HG02763 (cell line): Measurements from ENCODE around the gene INS.
"Not testable (repeated sequence)": the region's sequence is repeated elsewhere in the genome, so short reads cannot be mapped to it uniquely, and the experiment has no call there.

Source experiments
- ATAC-seq: cut with Tn5 transposase; IDR thresholded peaks from one replicate; pipeline ENCODE4 v1.9.1; 2021; ENCODE audit warnings: mild to moderate bottlenecking, moderate library complexity; ENCODE audit not compliant: unreplicated experiment

The INS gene

DNA sequence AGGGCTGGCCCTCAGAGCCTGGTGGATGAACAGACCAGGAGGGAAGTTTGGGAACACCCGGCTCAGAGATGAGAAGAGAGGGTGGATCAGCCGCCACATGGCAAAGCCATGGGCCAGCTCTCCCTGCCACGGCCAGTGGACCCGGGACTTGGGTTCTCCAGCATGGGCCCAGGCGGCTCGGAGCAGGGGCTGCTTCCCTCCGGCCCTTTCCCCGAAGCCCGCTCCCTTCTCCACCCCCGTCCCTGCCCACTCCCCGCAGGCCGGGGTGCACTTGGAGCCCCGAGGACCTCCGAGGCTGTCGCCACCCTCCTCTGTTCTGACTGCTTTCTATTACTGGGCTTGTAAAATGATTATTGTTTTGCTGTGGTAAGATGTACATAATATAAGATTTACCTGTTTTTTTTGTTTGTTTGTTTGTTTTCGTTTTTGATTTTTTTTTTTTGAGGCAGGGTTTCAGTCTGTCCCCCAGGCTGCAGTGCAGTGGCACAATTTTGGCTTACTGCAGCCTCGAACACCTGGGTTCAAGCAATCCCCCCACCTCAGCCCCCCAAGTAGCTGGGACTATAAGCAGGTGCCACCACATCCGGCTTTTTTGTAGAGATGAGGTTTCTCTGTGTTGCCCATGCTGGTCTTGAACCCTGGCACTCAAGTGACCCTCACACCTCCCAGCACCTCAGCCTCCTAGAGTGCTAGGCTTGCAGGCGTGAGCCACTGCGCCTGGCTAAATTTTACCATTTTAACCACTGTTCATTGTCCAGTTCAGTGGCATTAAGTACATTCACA lies 21.9 kb upstream of the INS start:
- ATAC-seq = no peak

GRCh38 chr11:2182075-2182474 lies 21.1 kb upstream of the INS start:
- no peak for ATAC-seq

DNA sequence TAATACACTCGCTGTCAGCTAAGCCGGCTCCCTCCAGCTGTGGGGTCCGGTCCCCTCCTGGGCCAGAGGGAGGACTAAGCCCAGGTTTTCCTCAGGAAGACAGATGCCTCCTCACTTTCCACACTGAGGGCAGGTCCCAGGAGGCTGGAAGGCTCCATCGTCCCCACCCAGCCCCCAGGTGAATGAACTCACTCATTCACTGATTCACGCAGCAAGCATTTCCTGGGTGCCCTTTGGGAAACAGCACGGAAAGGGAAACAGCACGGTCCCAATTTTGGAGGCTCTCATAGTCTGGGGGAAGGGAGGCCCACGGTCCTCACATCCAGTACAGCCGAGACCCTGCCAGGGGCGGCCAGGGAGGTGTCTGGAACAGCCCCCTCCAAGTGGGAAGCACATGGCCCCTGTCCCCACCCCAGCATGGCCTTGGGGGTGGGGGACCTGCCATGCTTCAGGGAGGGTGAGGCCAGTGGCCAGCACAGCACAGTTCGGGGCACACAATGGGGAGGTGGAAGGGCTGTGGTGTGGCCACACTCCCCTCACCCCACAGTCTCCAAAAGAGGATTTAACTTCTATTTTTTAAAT lies 19.9 kb upstream of the INS start:
- ATAC-seq = no peak

- ATAC-seq = no peak
Measured at GRCh38 chr11:2180347-2180746, 19.3 kb upstream of the INS start.

DNA sequence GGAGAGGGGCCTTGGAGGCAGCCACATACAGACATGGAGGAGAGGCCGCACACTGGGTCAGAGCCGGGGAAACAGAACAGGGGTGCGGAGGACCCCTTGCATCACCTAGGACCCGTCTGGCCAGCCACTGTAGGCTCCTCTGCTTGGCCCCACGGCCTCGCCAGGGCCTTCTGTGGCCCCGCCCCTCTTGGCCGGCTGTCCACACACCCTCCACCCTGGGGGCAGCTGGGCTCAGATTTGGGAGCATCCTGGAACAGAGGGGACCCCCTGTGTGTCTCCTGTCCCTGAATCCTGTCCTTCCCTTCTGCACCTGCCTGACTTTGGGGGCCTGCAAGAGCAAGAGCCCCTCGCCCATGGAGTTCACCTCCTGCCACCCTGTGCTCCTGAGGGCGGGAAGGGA lies 18.5 kb upstream of the INS start:
- no peak for ATAC-seq

GRCh38 chr11:2178906-2179494 lies 18.0 kb upstream of the INS start:
- ATAC-seq = no peak

- ATAC-seq = not testable (repeated sequence)
Measured at GRCh38 chr11:2178055-2178773, 17.2 kb upstream of the INS start.

GRCh38 chr11:2177076-2177475 lies 16.1 kb upstream of the INS start:
- ATAC-seq = no peak

GRCh38 chr11:2176389-2176900 lies 15.4 kb upstream of the INS start:
- no peak for ATAC-seq

DNA sequence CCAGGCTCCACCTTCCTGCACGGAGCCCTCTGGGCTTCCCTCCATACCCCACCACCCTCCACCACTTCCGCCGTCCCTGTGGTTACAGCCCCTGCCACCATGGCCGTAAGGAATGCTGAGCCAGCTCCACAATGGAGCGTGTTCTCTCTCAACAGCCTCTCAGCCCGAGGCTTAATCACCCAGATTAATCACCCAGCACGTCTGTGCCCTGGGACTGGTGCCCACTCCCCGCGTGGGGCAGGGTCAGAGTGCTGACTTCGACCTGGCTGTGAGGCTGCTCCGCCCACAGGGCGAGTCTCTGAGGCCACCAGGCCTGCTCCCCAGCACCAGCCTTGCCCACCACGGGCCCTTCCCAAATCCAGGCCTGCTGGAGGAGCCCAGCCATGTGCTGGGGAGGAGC lies 14.7 kb upstream of the INS start:
- no peak for ATAC-seq

- no peak for ATAC-seq
Measured at GRCh38 chr11:2174361-2174760, 13.4 kb upstream of the INS start.

DNA sequence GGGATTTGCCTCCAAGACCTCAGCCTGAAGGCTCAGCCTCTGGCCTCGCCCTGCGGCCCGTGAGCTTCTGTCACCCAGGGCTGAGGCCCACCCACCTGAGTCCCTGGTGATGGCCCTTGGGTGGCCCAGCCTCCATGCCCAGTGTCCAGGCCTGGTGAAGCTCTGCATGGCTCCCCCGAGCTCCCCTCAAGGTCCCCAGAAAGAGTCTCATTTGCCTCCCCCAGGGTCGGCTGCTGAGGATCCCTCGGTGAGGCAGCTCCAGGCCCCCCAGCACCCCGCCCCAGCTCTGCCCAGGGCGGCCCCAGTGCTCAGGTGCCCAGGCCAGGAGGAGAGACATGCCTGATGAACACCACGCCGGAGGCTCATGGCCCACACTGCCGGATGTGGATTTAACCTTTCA lies 12.8 kb upstream of the INS start:
- ATAC-seq = no peak

DNA sequence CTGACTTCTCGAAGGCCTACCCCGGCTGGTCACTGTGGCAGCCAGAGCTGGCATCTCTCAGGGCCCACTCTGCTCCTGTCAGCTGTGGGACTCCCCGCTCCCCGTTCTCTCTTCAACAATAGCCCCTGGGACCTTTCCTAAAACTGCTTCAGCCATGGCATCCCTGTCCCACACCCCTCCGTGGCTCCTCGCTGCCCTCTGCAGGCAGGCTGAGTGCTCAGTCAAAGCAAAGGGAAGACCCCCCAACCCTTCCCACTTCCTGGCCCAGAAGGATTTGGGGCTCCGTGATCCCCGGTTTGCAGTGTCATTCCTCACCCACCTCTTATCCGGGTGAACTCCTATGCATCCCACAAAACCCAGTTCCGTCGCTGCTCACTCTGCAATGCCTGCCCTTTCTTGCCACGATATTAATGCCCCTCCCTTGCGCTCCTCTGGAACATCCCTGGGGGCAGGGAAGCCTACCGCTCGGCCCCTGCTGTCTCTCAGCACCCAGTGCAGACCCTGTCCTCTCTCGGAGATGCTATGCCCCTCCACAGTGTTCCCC lies 12.2 kb upstream of the INS start:
- no peak for ATAC-seq

DNA sequence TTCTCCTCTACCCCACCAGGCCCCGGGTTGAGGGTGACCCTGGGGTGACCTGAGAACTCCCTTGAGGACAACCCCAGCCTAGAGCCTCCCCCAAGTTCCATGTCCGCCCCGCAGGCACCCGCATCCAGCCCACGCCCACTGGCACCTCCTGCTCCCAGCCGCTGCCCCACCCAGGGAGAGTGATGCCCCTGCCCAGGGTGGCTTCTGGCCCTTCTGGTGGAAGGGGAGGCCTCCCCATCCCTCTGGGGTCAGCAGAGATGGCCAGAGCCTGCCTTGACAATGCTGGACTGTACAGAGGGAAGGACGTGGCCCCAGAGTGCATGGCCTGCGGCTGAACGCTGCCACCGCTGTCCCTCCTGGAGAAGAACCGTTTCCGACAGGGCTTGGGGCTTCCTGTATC lies 11.7 kb upstream of the INS start:
- no peak for ATAC-seq

- no peak for ATAC-seq
Measured at GRCh38 chr11:2171591-2172003, 10.6 kb upstream of the INS start, which contains the start of gene TH. Gene TH (minus strand): TSS chr11:2171815. CDS start chr11:2171786, 29 bp downstream.

DNA sequence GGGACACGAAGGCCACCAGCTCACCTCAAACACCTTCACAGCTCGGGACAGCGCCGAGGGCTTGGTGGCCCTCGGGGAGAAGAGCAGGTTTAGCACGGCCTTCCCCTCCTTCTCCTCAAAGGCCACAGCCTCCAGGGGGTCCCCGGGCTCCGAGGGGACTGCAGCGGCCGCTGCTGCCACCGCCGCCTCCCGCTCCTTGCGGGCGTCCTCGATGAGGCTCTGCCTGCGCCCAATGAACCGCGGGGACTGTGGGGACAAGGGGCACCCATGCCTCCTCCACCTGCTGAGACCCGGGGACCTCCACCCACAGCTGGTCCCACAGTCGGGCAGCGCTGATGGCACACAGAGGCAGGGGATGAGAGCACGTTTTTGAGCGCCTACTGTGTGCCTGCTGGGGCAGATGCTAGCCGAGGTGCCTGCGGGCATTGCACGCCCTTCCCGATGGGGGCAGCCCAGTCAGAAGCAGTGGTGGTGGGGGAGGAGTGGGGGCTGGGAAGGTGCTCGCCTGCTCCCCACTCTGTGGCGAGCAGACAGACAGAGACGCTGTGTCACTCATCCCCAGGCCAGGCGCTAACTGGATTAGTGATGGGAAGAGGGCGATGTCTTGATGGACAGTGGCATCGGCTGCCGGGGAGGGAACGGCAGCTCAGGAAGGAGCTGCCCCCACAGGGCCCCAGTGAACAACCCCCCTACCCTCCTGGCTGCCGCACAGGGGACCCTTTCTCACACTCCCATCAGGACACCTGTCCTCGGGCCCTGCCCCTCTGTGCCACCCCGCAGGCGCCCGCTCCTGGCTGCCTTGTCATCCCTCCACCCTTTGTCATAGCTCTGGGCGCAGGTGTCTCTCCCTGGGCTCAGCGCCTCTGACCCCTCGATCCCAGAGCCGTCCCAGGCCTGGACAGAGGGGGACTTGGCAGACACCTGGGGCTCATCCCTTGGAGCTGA lies 8.9 kb upstream of the INS start:
- ATAC-seq = no peak

DNA sequence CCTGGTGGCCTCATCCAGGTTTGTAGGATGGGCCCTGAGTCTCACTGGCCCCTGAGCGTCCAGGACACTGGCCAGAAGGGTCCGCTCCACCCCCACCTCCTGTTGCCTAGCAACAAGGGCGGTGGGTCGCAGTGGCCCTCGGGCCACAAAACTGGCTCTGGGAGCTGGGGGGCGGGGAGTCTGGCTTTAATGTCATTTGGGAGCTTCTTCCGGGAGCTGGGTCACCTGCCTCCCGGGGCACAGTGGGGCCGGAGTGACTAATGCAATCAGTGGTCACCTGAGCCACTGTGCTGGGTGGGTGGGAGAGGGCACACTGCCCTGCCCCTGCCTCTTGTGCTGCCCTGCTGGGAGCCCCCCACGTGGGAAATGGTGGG lies 8.0 kb upstream of the INS start:
- ATAC-seq = no peak

GRCh38 chr11:2168286-2169004 lies 7.4 kb upstream of the INS start:
- no peak for ATAC-seq
